Measurements from ENCODE around the gene ARHGEF39.

DNA sequence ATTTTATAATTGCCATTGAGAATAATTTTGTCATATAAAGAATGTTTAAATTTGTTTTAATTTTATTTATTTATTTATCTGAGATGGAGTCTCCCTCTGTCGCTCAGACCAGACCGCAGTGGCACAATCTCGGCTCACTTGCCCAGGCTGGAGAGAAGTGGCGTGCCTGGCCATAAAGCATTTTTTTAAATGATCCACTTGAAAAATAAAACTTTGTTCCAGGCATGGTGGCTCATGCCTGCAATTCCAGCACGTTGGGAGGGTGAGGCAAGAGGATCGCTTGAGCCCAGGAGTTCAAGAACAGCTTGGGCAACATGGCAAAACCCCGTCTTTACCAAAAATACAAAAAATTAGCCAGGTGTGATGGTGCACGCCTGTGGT lies 12.2 kb downstream of the ARHGEF39 start:
- TF ChIP-seq, protein P1, sequence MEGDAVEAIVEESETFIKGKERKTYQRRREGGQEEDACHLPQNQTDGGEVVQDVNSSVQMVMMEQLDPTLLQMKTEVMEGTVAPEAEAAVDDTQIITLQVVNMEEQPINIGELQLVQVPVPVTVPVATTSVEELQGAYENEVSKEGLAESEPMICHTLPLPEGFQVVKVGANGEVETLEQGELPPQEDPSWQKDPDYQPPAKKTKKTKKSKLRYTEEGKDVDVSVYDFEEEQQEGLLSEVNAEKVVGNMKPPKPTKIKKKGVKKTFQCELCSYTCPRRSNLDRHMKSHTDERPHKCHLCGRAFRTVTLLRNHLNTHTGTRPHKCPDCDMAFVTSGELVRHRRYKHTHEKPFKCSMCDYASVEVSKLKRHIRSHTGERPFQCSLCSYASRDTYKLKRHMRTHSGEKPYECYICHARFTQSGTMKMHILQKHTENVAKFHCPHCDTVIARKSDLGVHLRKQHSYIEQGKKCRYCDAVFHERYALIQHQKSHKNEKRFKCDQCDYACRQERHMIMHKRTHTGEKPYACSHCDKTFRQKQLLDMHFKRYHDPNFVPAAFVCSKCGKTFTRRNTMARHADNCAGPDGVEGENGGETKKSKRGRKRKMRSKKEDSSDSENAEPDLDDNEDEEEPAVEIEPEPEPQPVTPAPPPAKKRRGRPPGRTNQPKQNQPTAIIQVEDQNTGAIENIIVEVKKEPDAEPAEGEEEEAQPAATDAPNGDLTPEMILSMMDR (optimal IDR thresholded peaks at IDR 0.05 in 1 of 3, IDR thresholded peaks at IDR 0.05 in 1 of 3, conservative IDR thresholded peaks at IDR 0.05 in 1 of 3; ENCODE audit: extremely low read depth in 1 of 3, insufficient read depth in 2 of 3, low read length in 3 of 3) = no peak
- TF ChIP-seq EZH2 (IDR thresholded peaks at IDR 0.05; ENCODE audit: low read length) = no peak
